ENCODE measurements around the gene TAF3. TPM values are rescaled to one million over a fixed set of nuclear protein-coding genes. Genes with fewer than 3 reads are reported as not detected.

TAF3 gene
- total RNA-seq, 3 donors from 2014 or later, result 7.4 to 9.7 (median 9.2) TPM

- no peaks in the 10 kb centered on the region for H3K27me3 ChIP-seq
- H3K9me3 ChIP-seq, result no peaks in the 10 kb centered on the region
- intact Hi-C loops (cut with DNase I; ENCODE audit: low total_unique reads), result no loop called here
- no peak for DNase-seq (ENCODE audit: low spot score in 2 of 2)
- H3K4me1 ChIP-seq, result no peaks in the 10 kb centered on the region
- H3K27ac ChIP-seq, result no peak overlapping the region
- H3K4me3 ChIP-seq, result no peak overlapping the region
- TF ChIP-seq POLR2A (IDR thresholded peaks at IDR 0.05) (no peak), POLR2AphosphoS5 (IDR thresholded peaks at IDR 0.05) (no peak)
- TF ChIP-seq, protein P1, sequence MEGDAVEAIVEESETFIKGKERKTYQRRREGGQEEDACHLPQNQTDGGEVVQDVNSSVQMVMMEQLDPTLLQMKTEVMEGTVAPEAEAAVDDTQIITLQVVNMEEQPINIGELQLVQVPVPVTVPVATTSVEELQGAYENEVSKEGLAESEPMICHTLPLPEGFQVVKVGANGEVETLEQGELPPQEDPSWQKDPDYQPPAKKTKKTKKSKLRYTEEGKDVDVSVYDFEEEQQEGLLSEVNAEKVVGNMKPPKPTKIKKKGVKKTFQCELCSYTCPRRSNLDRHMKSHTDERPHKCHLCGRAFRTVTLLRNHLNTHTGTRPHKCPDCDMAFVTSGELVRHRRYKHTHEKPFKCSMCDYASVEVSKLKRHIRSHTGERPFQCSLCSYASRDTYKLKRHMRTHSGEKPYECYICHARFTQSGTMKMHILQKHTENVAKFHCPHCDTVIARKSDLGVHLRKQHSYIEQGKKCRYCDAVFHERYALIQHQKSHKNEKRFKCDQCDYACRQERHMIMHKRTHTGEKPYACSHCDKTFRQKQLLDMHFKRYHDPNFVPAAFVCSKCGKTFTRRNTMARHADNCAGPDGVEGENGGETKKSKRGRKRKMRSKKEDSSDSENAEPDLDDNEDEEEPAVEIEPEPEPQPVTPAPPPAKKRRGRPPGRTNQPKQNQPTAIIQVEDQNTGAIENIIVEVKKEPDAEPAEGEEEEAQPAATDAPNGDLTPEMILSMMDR (IDR thresholded peaks at IDR 0.05), result no peak
- H3K36me3 ChIP-seq, result no peaks in the 10 kb centered on the region
Observed at GRCh38 chr10:7945034-7945433, 126.7 kb downstream of the TAF3 start.

GRCh38 chr10:7945469-7946187 is 127.3 kb downstream of the TAF3 start:
- intact Hi-C loops (cut with DNase I; ENCODE audit: low total_unique reads), result no loop called here
- H3K4me1 ChIP-seq, result no peaks in the 10 kb centered on the region
- DNase-seq (ENCODE audit: low spot score in 2 of 2), result no peak
- no peaks in the 10 kb centered on the region for H3K36me3 ChIP-seq
- TF ChIP-seq POLR2A (IDR thresholded peaks at IDR 0.05) (no peak), POLR2AphosphoS5 (IDR thresholded peaks at IDR 0.05) (no peak)
- TF ChIP-seq, protein P1 (IDR thresholded peaks at IDR 0.05), result no peak
- H3K27me3 ChIP-seq, result no peaks in the 10 kb centered on the region
- H3K9me3 ChIP-seq, result peaks cover 0 to 2% of the 10 kb centered on the region in 2 donors
- no peak overlapping the region for H3K4me3 ChIP-seq
- no peak overlapping the region for H3K27ac ChIP-seq

- Histone ChIP-seq H3K4me1 (no peaks in the 10 kb centered on the region), H3K36me3 (no peaks in the 10 kb centered on the region), H3K4me3 (no peak overlapping the region), H3K9me3 (peaks cover 0 to 8% of the 10 kb centered on the region in 2 donors), H3K27me3 (no peaks in the 10 kb centered on the region), H3K27ac (no peak overlapping the region)
- DNase-seq (ENCODE audit: low spot score in 2 of 2), result no peak
- intact Hi-C loops (cut with DNase I; ENCODE audit: low total_unique reads), result no loop called here
- TF ChIP-seq POLR2AphosphoS5 (IDR thresholded peaks at IDR 0.05), result no peak
- TF ChIP-seq, protein P1 (IDR thresholded peaks at IDR 0.05), result no peak
- no peak for TF ChIP-seq POLR2A (IDR thresholded peaks at IDR 0.05)
Observed at GRCh38 chr10:7948371-7949000, 130.2 kb downstream of the TAF3 start.

- Histone ChIP-seq H3K4me3 (no peak overlapping the region), H3K27ac (no peak overlapping the region), H3K4me1 (no peaks in the 10 kb centered on the region), H3K36me3 (no peaks in the 10 kb centered on the region), H3K9me3 (peaks cover 0 to 8% of the 10 kb centered on the region in 2 donors), H3K27me3 (no peaks in the 10 kb centered on the region)
- intact Hi-C loops (cut with DNase I; ENCODE audit: low total_unique reads), result no loop called here
- DNase-seq (ENCODE audit: low spot score in 2 of 2), result no peak
- TF ChIP-seq POLR2AphosphoS5 (IDR thresholded peaks at IDR 0.05) (no peak), POLR2A (IDR thresholded peaks at IDR 0.05) (no peak)
- TF ChIP-seq, protein P1 (IDR thresholded peaks at IDR 0.05), result no peak
Observed at GRCh38 chr10:7950981-7951847, 132.9 kb downstream of the TAF3 start.

All from breast epithelium (tissue), 4 donors.